Measurements from ENCODE around the gene SYNPO.

Gene SYNPO

GRCh38 chr5:150625831-150626746 lies 14.4 kb upstream of the SYNPO start:
- no peak for DNase-seq

DNA sequence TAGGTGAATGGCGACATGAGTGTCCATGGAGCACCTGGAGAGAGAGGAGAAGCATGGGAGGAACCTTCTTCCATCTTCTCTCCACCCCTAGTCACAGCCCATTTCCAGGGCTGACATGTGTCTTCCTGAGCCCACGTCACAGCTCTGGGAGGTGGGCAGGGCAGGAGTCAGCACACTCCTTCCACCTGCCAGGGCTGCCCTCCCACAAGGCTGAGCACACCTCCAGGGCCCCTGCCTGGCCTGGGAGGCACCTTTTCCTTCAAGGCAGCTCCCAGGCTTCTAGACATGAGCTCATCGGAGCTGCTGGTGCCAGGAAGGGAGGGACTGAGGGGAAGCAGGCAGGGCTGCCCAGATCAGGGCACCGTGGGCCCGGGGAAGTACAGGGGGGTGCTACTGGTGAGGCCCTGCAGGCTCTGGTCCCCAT lies 13.6 kb upstream of the SYNPO start:
- no peak for DNase-seq

GRCh38 chr5:150627731-150628545 lies 12.5 kb upstream of the SYNPO start:
- DNase-seq: peak; percentile 59

DNA sequence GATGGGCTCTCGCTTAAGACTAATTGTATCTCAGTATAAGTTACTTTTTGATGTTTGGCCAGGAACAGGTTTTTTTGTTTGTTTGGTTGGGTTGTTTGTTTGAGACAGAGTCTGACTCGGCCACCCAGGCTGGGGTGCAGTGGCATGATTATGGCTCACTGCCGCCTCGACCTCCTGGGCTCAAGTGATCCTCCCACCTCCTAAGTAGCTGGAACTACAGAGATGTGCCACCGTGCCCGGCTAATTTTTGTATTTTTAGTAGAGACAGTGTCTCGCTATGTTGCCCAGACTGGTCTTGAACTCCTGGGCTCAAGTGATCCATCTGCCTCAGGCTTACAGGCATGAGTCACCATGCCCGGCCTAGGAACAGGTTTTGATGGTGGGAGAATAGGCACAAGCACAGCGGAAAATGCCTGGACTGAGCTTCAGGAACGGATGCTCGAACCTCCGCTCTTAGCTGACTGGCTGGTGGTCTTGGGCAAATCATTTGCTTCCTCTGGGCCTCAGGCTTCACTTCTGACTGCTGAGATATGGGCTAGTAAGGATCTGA lies 11.4 kb upstream of the SYNPO start:
- no peak for DNase-seq

GRCh38 chr5:150630016-150630415 lies 10.4 kb upstream of the SYNPO start:
- no peak for DNase-seq

- no peak for DNase-seq
Measured at GRCh38 chr5:150630461-150631325, 9.8 kb upstream of the SYNPO start.

DNA sequence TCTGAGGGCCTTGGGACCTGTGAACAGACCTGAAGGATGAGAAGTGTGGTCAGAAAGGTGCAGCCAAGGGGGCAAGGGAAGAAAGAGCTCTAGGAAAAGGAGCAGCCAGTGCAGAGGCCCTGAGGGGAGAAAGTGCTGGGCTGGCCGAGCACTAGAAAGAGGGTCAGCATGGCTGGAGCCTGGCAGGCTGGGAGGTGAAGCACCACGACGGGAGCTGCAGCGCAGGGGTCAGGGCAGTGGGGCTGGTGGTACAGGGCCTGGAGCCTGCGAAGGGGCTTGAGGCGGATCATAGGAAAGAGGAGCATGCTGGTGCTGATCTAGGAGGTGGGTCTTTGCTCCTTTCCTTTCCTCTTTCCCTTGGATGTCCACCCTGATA lies 9.1 kb upstream of the SYNPO start:
- DNase-seq: no peak

DNA sequence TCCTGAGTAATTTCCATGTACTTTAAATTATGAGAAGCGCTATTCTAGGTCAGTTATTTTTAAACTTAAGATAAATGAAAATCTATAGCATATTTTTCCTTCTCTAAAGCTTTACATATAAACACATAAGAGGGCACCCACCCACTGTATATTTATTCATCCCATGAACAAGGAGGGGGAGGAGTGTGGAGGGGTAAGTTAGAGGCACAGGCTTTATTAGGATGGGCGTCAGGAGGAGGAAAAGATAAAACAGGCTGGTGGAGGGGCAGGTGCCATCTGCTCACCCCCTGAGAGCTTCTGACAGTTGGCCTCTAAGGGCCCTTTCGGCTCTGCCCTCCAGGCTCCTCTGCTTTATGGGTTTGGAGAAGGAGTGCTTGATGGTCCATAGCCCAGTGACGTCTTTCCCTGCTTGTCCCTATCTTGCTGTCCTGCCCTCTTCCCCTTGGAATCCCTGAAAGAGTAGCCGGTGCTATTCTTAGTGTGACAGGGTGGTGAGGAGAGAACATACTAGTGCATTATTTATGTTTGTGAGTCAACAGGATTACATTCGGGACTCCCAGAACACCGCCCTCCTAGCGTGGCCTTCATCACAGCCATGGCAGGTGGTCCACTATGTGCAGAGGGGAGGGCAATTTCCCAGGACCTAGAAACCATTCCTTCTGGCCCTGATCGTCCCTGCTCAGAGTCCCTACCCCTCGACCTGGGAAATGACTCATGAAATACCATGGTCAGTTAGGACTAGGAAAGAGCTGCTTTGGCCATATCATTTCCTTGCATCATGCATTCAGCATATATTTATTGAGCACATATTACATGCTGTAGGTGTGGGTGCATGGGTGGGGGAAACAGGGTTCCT lies 7.9 kb upstream of the SYNPO start:
- DNase-seq: peak; percentile 43

DNA sequence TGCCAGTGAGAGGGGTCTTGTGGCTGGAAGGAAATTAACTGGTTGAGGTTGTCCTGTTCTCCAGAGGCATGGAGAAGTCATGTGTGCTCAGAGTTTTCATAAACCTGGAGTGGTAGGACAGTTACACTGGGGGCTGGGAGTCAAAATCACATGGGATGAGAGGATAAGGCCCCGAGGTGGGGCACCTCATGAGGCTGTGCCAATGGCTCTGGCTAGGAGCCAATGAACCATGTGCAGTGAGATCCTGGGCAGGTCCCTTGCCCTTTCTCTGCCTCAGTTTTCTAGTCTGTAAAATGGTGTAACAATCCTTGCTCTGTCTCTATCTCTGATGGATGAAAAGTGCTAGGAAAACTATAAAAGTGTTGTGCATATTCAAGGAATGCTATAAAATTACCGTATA lies 7.0 kb upstream of the SYNPO start:
- DNase-seq: no peak

DNA sequence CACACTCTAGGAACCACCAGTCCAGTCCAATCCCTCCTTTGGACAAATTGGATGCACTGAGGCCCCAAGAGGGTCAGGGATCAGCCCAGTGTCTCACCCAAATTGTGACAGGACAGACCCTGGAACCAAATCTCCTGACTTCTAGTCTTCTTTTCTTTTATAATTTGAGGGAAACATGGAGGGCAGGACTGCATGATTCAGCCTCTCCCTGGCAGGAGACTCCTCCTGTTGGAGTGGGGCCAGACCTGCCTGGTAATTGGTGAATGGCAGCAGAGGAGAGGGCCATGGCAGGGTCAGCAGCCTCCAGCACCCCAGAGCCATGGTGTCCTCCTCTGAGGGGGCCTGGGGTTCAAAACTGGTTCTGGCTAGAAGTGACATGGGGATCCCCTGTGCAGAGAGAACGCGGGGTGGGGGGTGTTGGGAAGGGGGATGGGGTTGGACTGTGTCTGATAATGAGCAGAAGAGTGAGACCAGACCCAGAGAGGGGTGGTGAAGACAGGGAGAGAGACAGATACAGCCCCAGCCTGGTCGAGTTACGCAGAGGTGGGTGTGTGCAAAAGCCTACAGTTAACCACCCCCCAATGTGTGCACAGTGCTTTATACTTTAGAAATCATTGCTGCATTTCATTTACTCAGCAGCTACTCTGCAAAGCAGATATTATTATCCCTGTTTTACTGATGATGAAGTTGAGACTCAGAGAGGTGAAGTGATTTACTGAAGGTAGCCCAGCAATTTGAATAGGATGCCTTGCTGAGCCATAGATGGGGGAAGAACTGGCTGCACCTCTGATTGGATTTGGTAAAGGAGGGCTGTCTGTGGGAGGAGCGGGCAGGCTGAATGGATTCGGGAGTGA lies 3.8 kb upstream of the SYNPO start:
- peak; percentile 63 for DNase-seq

GRCh38 chr5:150637245-150638052 lies 3.0 kb upstream of the SYNPO start:
- peak; percentile 89 for DNase-seq

DNA sequence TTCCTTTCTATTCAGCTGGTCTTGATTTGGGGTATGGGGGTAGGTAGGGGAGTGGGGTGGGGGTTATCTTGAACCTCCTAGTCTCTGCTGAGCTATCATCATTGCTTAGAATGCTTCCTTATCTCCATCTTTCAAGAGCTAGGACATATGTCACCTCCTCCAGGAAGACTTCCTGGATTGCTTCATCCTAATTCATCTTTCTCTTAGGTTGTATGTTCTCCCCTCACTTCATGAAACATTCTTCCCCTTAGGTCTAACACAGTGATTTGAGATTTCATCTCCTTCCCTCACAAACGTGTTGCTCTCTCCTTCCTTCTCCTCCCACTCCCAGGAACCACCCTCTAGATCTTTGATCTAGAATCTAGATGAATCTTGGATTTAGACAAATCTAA lies 2.4 kb upstream of the SYNPO start:
- no peak for DNase-seq

- no peak for DNase-seq
Measured at GRCh38 chr5:150638488-150639376, 1.7 kb upstream of the SYNPO start.

GRCh38 chr5:150639377-150639692 lies 1.1 kb upstream of the SYNPO start:
- no peak for DNase-seq

DNA sequence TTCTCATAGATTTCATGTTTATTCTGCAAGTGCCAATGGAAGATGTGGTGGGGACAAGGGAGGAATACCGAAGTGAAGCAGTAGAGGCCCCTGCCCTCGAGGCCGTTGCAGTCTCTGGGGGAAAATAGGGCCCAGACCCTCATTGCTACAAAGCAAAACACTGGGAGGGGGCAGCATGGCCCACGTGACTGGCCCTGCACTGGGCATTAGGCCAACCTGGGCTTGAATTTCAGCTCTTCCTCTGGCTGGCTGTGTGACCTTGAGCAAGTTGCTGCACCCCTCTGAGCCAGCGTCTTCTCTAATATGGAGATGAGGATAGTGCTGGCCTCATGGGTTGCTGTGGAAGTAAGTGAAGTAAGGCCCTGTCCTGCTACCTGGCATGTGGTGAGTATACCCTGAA lies 709 bp upstream of the SYNPO start:
- DNase-seq: no peak

- DNase-seq: peak; percentile 76
Measured at GRCh38 chr5:150641006-150641570, 628 bp downstream of the SYNPO start.

DNA sequence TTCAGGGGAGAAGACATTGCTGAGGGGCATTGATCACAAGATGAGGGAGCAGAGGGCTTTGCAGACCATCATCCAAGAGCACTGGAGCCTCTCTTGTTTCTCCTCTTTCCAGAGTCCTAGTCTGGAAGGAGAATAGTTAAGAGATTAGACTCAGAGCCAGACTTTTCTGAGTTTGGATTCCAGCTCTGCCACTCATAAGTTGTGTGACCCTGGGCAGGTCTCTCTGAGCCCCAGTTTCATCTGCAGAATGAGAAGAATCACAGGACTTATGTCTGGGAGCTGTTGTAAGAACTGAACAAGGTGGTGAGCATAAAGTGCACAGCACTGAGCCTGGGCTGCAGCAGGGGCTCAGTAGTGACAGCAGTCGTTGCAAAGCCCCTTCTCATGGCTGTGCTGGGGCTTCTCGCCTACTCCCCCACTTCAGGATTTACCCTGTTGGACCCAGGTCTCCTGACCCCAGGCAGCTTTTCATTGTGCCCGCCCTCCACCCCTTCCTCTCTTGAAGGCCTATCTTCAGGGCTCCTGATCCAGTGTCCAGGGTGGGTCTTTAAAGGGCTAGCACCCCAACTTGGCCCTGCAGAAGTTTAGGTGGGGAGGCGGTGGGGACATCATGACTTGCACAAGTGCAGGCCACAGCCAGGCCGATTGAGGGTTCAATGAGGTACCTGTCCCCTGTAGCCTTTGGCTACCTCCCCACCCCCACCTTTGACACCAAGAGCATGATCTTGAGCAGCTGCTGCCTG lies 1.5 kb downstream of the SYNPO start:
- DNase-seq: no peak

DNA sequence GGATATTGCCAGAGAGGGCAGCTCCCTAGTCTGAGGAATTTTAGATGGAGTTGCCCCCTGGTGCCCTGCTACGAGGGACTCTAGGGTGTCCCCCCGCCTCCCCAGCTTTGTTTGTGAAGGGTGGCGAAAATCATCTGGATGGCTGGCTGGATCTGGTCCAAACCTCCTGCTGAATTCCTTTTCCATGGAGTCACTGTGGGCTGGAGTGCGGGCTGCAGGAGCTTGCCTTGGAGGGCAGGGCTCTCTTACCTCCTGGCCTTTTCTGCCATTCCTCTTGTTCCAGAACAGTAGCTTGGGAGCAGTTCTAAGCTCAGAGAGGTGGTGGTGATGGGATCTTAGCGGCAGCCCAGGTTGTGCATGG lies 2.1 kb downstream of the SYNPO start:
- DNase-seq: peak; percentile 90

Measured in fibroblast of skin of abdomen (primary cell).